ENCODE data around the gene FAM174C.

DNA sequence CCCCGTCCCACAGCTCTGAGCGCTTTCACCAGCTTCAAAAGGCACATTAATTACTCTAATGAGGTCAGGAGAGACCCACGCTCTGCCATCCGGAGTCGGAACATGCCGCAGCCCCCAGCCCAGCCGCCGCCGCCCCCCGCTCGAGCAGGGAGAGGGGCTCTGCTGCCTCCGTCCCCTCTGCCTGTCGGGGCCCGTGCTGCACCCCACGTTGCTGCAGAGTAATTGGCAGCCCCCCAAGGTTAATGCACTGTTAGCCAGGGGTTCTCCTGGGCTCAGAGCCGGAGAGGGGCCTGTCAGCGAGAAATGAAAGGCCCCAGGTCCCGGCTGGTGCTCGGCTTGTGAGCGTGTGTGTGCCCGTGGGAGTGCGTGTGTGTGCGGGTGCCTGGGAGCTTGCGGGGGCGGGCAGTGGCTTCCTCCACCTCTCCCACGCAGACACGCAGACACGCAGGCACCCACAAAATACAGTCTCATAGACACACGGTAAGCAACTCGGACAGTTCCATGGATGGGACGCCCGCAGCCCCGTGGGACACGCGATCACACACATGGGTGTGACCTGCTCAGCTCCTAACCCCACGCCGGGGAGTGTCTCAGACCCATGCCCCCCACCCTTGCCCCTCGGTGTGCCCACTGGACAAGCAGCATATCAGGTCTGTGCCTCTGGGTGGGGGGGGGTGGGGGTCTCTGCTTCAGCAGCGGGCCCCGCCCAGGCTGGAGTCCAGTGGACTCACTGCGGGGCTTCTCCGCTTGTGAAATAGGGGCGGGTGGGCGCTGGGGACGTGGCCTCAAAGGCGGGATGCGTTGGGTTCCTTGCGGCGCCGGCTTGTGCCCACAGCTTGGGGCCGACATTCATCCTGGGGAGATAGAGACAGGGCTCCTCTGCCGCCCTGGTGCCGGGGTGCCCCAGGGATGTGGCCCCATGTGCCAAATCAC lies 5.6 kb downstream of the FAM174C start:
- TF ChIP-seq CTCF (conservative IDR thresholded peaks at IDR 0.05; ENCODE audit: low read length) (no peak), EZH2phosphoT487 (IDR thresholded peaks at IDR 0.05; ENCODE audit: borderline replicate concordance) (no peak)

Data from Loucy (cell line).